ENCODE data around the gene TMX4. TPM values are rescaled to one million over a fixed set of nuclear protein-coding genes. Genes with fewer than 3 reads are reported as not detected.

Gene TMX4
- total RNA-seq, 1 donor from 2014 or later: 16.8 TPM

GRCh38 chr20:8019998-8020247, 362 bp upstream of the TMX4 start:
- DNase-seq (ENCODE audit: low read depth in 2 of 2): no peak

- peak; percentile 36 to 62 for DNase-seq (ENCODE audit: low read depth in 2 of 2)
These were observed 659 bp downstream of the TMX4 start for GRCh38 chr20:8018958-8019245.

GRCh38 chr20:8012724-8013123, 6.8 kb downstream of the TMX4 start:
- DNase-seq (ENCODE audit: low read depth in 2 of 2): no peak

- no peak for DNase-seq (ENCODE audit: low read depth in 2 of 2)
These were observed 10.8 kb downstream of the TMX4 start for GRCh38 chr20:8008733-8009132.

- no peak for DNase-seq (ENCODE audit: low read depth in 2 of 2)
These were observed 12.1 kb downstream of the TMX4 start for GRCh38 chr20:8007490-8007889.

- DNase-seq (ENCODE audit: low read depth in 2 of 2): no peak
These were observed 13.8 kb downstream of the TMX4 start for GRCh38 chr20:8005575-8006366.

- DNase-seq (ENCODE audit: low read depth in 2 of 2): no peak
These were observed 14.5 kb downstream of the TMX4 start for GRCh38 chr20:8005033-8005432.

GRCh38 chr20:8002056-8002455, 17.5 kb downstream of the TMX4 start:
- no peak for DNase-seq (ENCODE audit: low read depth in 2 of 2)

DNA sequence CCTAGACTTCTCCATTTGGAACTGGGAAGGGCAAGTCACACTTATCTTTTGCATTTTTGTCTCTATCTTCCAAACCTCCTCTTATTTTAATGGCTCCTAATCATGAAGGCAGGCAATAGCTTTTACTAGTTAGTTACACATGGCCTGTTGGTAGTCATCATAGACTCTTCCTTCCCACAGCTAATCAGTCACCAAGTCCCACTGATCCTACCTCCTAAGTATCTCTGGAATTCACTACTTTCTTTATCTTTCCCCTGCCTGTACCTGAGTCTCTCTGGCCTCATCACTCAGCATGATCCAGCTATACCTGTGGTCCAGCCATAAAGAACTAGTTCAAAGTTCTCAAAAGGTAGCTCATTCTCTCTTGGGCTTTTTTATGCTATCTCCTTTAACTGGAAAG, 18.8 kb downstream of the TMX4 start:
- DNase-seq (ENCODE audit: low read depth in 2 of 2): no peak

DNA sequence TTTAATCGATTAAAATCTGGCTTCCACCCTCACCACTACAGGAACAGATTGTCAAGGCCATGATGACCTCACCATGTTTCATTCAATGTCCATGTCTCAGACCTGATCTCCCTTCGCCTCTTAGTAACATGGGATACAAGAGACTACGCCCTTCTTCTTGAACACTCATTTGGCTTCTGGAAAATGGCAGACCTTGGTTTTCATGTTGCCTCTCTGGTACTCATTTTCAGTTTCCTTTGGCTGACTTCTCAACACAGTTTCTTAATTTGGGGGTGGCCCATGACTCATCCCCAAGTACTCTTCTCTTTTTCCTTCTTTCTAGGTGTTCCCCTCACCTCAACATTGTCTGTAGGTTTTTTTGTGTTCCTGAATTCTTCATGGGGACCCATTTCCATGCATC, 22.7 kb downstream of the TMX4 start:
- no peak for DNase-seq (ENCODE audit: low read depth in 2 of 2)

DNA sequence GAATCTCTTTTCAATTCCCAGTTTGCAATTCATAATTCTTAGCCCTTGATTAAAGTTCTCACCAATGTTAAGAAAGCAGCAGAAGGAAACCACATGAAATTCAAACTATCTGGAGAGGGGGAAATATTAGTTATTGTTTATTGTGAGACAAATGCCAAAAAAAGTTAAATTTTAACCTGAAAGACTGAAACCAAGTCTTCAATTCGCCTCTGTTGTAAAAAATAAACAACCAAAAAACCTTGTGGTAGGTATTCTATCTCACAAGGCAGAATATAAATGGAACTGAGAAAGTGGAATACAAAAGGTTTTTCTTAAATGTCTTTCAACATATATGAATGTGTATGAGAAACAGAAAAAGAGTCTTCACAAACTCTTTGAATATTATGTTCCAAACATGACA, 24.8 kb downstream of the TMX4 start:
- DNase-seq (ENCODE audit: low read depth in 2 of 2): no peak

GRCh38 chr20:7993703-7994102, 25.9 kb downstream of the TMX4 start:
- DNase-seq (ENCODE audit: low read depth in 2 of 2): no peak

DNA sequence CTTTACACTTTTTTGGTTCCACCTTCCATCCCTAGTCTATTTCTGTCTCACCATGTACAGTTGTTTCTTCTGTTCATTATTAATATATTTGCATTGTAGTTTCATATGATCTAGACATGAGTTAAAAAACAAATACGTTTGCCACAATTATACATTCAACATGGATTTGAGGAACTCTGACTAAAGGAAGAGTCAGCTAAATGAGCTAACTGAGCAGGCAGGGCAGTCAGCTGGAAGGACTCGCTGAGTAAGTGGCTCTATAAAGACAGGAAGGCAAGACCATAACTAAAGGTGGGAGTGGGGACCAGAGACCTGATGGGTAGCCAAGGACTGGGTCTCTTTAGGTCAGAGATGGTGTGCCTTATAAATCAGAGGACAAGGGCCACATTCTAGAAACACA, 26.3 kb downstream of the TMX4 start:
- no peak for DNase-seq (ENCODE audit: low read depth in 2 of 2)

GRCh38 chr20:7990385-7990784, 29.2 kb downstream of the TMX4 start:
- no peak for DNase-seq (ENCODE audit: low read depth in 2 of 2)

- no peak for DNase-seq (ENCODE audit: low read depth in 2 of 2)
These were observed 30.2 kb downstream of the TMX4 start for GRCh38 chr20:7989379-7989778.

DNA sequence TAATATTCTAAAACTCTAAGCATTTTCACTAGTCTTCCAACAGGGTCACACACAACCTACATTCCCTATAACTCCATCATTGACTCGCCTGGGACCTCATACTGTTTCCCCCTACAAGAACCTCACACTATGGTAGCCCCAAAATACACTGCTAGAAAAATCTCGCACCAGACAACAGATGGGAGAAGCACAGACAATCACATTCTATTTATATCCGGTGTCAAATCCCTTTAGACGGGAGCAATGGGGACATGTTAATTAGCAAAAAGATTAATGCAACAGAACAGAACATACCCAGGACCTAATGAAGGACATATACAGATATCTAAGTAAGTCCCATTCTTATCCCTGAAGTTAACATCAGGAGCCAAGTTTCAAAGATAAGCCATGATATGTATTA, 33.6 kb downstream of the TMX4 start:
- no peak for DNase-seq (ENCODE audit: low read depth in 2 of 2)

DNA sequence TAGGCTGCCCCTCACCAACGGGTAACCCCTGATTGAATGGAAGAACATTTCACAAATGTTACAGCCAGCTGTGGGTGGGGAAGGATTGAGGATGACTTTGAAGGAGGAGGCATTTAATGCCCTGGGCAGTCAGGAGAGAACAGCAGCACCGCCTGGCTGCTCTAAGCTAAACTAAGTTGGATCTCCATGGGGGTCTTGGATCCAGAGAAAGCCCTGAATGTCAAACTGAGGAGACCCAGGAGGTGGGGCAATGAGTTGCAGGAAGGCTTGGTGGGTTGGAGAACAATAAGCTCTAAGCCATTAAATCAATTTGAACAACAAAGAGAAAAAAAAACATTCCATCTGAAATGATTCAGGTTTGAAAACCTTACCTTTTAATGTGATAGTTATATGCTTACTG, 35.4 kb downstream of the TMX4 start:
- no peak for DNase-seq (ENCODE audit: low read depth in 2 of 2)

- no peak for DNase-seq (ENCODE audit: low read depth in 2 of 2)
These were observed 38.2 kb downstream of the TMX4 start for GRCh38 chr20:7981374-7981773.

DNA sequence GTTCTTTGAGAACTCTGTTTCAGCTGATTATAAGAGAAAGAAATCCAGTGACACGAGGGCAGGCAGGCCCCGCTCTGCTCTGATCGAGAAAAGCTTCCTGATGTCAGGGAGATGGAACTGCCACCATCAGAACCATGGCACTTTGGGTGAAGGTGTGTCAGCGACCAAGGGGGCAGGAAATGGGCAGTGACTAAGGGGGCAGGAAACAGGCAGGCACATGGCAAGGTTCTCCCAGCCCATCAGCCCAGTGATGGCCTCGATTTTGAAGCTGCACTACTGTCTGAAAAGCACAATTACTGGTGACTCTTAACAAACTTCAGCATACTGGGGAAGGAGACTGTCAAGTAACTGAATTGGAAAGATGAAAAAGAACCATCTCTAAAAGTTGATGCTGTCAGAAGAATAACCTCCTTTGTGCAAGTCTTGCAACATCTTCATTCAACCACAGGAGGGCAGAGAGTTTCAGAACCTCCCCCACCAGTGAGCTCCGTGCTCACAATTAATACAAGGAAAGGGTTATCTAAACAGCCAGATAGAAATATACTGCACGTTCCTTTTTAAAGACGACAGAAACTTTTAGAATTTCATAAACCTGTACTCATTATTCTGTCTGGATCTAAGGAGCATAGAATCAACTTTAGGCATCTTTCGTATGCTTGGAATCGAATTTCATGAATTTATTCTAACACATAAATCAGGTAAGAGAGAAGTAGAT, 39.1 kb downstream of the TMX4 start:
- DNase-seq (ENCODE audit: low read depth in 2 of 2): peak; percentile 21 to 57

DNA sequence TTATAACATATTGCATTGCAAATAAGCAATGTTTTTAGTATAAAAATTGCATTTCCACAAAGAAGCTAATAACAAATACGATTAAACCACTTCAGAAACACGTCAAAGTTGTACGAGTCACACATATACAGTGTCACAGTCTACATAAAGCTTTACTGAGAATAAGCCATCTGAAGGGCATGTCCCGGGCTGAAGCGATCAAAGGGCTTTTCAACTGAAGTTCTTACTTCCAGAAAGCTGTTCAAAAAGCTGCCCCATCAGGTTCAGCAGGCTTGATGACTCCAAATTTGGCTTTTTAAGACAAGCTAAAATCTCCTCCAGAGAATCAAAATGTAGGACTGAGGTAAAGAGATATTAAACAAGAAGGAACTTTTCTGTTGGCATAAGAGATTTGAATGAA, 41.9 kb downstream of the TMX4 start:
- no peak for DNase-seq (ENCODE audit: low read depth in 2 of 2)

DNA sequence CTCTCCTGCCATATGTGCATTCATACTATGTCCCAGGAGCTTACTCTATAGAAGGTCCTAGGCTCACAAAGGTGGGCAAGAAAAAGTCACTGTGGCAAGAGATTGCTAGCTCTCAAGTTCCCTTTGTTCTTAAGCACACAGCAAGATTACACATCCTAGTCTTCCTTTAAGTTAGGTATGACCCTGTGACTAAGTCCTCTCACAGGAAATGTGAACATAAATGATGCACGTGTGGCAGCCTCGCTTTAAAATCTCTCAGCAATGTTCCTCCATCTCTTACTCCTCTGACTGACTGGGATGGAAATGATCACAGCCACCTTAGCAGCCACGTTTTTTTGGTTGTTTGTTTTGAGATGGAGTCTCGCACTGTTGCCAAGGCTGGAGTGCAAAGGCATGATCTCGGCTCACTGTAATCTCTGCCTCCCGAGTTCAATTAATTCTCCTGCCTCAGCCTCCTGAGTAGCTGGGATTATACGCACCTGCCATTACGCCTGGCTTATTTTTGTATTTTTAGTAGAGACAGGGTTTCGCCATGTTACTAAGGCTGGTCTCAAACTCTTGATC, 43.6 kb downstream of the TMX4 start:
- peak in 1 of 2 donors; percentile 2 for DNase-seq (ENCODE audit: low read depth in 2 of 2)

- DNase-seq (ENCODE audit: low read depth in 2 of 2): no peak
These were observed 44.7 kb downstream of the TMX4 start for GRCh38 chr20:7974785-7975435.
